OCI-LY3 (cell line): ENCODE results near the gene COPS2.

ENCODE experiments used
- EZH2phosphoT487 ChIP-seq: fragments of 200-600 bp; shearing (Covaris generic); IDR thresholded peaks from 2 replicates; pipeline ENCODE4 v1.6.1; 2018; ENCODE audit warnings: antibody characterized with exemption, mixed run types, low read depth
- TF ChIP-seq, protein P1 (sequence below): fragments of 200-600, 300-600 bp; sonication (generic); IDR thresholded peaks from 2 replicates; pipeline ENCODE4 v1.5.1; 2014; ENCODE audit warnings: antibody characterized with exemption, low read length, low read depth

DNA sequence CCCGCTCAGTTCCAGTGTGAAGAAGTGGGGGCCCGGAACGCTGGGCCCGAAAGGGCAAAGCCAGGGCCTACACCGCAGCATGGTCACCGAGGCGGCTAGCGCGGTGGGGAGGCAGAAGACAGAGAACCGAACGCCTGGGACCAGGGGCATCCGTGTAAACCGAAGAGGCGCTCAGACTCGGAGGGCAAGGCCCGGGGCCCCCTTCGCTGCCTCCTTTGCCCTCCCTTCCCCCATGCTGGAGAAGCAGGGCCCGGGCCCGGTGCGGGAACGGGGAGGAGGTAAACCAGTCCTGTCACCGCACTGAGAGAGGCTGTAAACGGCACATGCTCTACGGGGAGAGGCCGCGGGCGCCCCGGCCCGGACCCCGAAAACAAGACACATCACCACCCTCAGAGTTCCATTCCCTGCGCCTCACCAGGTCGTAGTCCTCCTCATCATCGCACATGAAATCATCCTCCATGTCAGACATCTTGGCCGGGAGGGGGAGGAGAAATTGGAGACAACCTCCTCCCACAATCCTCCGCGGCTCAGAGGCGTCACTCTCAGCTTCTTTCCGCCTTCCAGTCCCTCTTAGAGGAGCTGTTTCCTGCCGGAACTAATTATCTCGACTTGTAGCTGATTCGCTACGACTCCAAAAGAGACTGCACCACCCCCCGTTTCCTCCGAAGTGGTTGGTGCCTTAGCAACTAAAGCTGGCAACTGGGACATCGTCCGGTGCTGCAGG is at the start of gene COPS2:
- TF ChIP-seq, protein P1, sequence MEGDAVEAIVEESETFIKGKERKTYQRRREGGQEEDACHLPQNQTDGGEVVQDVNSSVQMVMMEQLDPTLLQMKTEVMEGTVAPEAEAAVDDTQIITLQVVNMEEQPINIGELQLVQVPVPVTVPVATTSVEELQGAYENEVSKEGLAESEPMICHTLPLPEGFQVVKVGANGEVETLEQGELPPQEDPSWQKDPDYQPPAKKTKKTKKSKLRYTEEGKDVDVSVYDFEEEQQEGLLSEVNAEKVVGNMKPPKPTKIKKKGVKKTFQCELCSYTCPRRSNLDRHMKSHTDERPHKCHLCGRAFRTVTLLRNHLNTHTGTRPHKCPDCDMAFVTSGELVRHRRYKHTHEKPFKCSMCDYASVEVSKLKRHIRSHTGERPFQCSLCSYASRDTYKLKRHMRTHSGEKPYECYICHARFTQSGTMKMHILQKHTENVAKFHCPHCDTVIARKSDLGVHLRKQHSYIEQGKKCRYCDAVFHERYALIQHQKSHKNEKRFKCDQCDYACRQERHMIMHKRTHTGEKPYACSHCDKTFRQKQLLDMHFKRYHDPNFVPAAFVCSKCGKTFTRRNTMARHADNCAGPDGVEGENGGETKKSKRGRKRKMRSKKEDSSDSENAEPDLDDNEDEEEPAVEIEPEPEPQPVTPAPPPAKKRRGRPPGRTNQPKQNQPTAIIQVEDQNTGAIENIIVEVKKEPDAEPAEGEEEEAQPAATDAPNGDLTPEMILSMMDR = no peak
- TF ChIP-seq EZH2phosphoT487 = no peak
